ENCODE results near the gene RAB32.
"Not testable (repeated sequence)": the region's sequence is repeated elsewhere in the genome, so short reads cannot be mapped to it uniquely, and the experiment has no call there.

GRCh38 chr6:146568619-146569018, 25.0 kb downstream of the RAB32 start:
- TF ChIP-seq EZH2 (IDR thresholded peaks at IDR 0.05; ENCODE audit: insufficient read depth, poor library complexity, severe bottlenecking); EZH2phosphoT487 (IDR thresholded peaks at IDR 0.05; ENCODE audit: insufficient read depth, low read depth): not testable (repeated sequence)

Data from GM23248 (cell line).